A549 (cell line): ENCODE results near the gene RNGTT. TPM values are rescaled to one million over a fixed set of nuclear protein-coding genes. Genes with fewer than 3 reads are reported as not detected.

Experiments used
- ATAC-seq, 2 experiments: fragments of 200-7000 bp in 1 of 2; fragments of >200 bp in 1 of 2; cut with Nextera tagmentation in 1 of 2; cut with Tn5 transposase in 1 of 2; 3 replicates each; pipeline versions ENCODE4 v1.8.0 to v1.9.1; 2018 to 2020; ENCODE audit warnings: mild to moderate bottlenecking in 1 of 2, moderate library complexity in 1 of 2
- CTCF ChIA-PET: fragments of 300-600 bp; sonication (Branson Sonifier 250); formaldehyde crosslinking; extraction: SDS; loops from one replicate; lab custom pipeline; 2021; ENCODE audit warnings: antibody characterized with exemption, inconsistent platforms; lab: Yijun Ruan, JAX
- POLR2A ChIA-PET: fragments of 350-600 bp; formaldehyde crosslinking; extraction: SDS; loops from one replicate; lab custom pipeline; 2021; ENCODE audit warnings: antibody characterized with exemption, inconsistent platforms; lab: Yijun Ruan, JAX
- DNase-seq, 2 experiments: peaks; one replicate each; pipeline versions ENCODE4 v3.0.0 to v3.0.0-alpha.2; 2011 to 2016; ENCODE audit warnings: low read depth in 1 of 2, low spot score in 1 of 2
- FAIRE-seq: peaks from 2 replicates; lab custom pipeline; 2011; peaks lifted over from hg19 to GRCh38; lab: Jason Lieb, UNC
- H3K27ac ChIP-seq, 2 experiments: fragments of >200 bp; sonication (Bioruptor Twin); formaldehyde crosslinking; 3 replicates each; pipeline ENCODE4 v1.5.1; 2016 to 2017
- H3K4me1 ChIP-seq: fragments of >200 bp; sonication (Bioruptor Twin); formaldehyde crosslinking; 3 replicates; pipeline ENCODE4 v1.6.1; 2016
- H3K4me2 ChIP-seq: fragments of >200 bp; sonication (Bioruptor Twin); formaldehyde crosslinking; 3 replicates; pipeline ENCODE4 v1.6.1; 2016
- H3K4me3 ChIP-seq: fragments of >200 bp; sonication (Bioruptor Twin); formaldehyde crosslinking; 3 replicates; pipeline ENCODE4 v1.5.1; 2016
- H3K9me3 ChIP-seq: fragments of >200 bp; sonication (Bioruptor Twin); formaldehyde crosslinking; 3 replicates; pipeline ENCODE4 v1.6.1; 2016
- CBX2 ChIP-seq: fragments of 200-600 bp; sonication (generic); IDR thresholded peaks from 2 replicates; pipeline ENCODE4 v1.6.1; 2016; ENCODE audit warnings: low read depth, mild to moderate bottlenecking, borderline replicate concordance
- GATA3 ChIP-seq: IDR thresholded peaks from 2 replicates; pipeline ENCODE4 v1.6.1; 2012; ENCODE audit warnings: borderline replicate concordance
- HDAC2 ChIP-seq: fragments of 200-600 bp; sonication (generic); IDR thresholded peaks from 2 replicates; pipeline ENCODE4 v1.6.1; 2016
- JUN ChIP-seq, 2 experiments: fragments of >200 bp; sonication (Bioruptor Twin); formaldehyde crosslinking; IDR thresholded peaks; 2 replicates in 1 of 2; 3 replicates in 1 of 2; pipeline ENCODE4 v1.6.1; 2016 to 2017
- MAFK ChIP-seq: fragments of 450-650 bp; IDR thresholded peaks from 2 replicates; pipeline ENCODE4 v1.6.1; 2014; ENCODE audit not compliant: partially characterized antibody
- MYC ChIP-seq: IDR thresholded peaks from 2 replicates; pipeline ENCODE4 v1.6.1; 2012; ENCODE audit warnings: mild to moderate bottlenecking, inconsistent platforms, low read length, improper control_type of control experiment, borderline replicate concordance
- PHF8 ChIP-seq: fragments of 200-600 bp; sonication (generic); IDR thresholded peaks from 2 replicates; pipeline ENCODE4 v1.6.1; 2016; ENCODE audit warnings: low read depth, mild to moderate bottlenecking, antibody characterized with exemption, moderate library complexity, borderline replicate concordance
- RARB ChIP-seq: fragments of 250-450 bp; sonication (Bioruptor Pico); IDR thresholded peaks from 2 replicates; pipeline ENCODE4 v1.8.0; 2021; ENCODE audit warnings: mild to moderate bottlenecking, moderate library complexity
- RFX5 ChIP-seq: fragments of 450-650 bp; IDR thresholded peaks from 2 replicates; pipeline ENCODE4 v1.7.1; 2014; ENCODE audit warnings: antibody characterized with exemption, mild to moderate bottlenecking, moderate library complexity
- SREBF2 ChIP-seq: fragments of 450-650 bp; IDR thresholded peaks from 2 replicates; pipeline ENCODE4 v1.6.1; 2014; ENCODE audit warnings: mild to moderate bottlenecking, moderate library complexity
- TFCP2L1 ChIP-seq: fragments of 250-450 bp; sonication (Bioruptor Pico); IDR thresholded peaks from 2 replicates; pipeline ENCODE4 v1.5.0; 2021; ENCODE audit warnings: mild to moderate bottlenecking
- ZFP36 ChIP-seq: fragments of 450-650 bp; IDR thresholded peaks from 2 replicates; pipeline ENCODE4 v1.6.1; 2014; ENCODE audit warnings: borderline replicate concordance; ENCODE audit not compliant: partially characterized antibody
- ZNF302 ChIP-seq: fragments of 250-450 bp; sonication (Bioruptor Pico); IDR thresholded peaks from 2 replicates; pipeline ENCODE4 v1.9.0; 2021; ENCODE audit warnings: inconsistent platforms, mild to moderate bottlenecking, moderate library complexity
- WGBS: methylation state at CpG from one replicate; pipeline ENCODE4 v1.1.6; 2017; ENCODE audit errors: missing lambda C conversion rate; 5-methylcytosine and 5-hydroxymethylcytosine counted together
- polyA plus RNA-seq, 4 experiments: library from polyadenylated mRNA; depleted of rRNA in 3 of 4; stranded (reverse); fragments of >200 nt; fragmentation: RNase III in 1 of 4; extraction: RNeasy Plus Mini Kit Qiagen cat#74134 plus additional on column Dnase treatment in 1 of 4; gene quantifications; 2 replicates in 3 of 4; 3 replicates in 1 of 4; pipeline ENCODE4 v1.2.3, GENCODE V29; 2011 to 2017
- TF ChIP-seq, protein P1 (sequence below): IDR thresholded peaks from 2 replicates; pipeline ENCODE4 v1.6.1; 2012; ENCODE audit warnings: low read depth, borderline replicate concordance
- TF ChIP-seq, protein P2 (sequence below): fragments of >200 bp; sonication (Bioruptor Twin); formaldehyde crosslinking; IDR thresholded peaks from 3 replicates; pipeline ENCODE4 v1.5.1; 2016
- TF ChIP-seq, protein P3 (sequence below): fragments of >200 bp; sonication (Bioruptor Twin); formaldehyde crosslinking; IDR thresholded peaks from 2 replicates; pipeline ENCODE4 v1.6.1; 2016

The RNGTT gene
- polyA plus RNA-seq, 2 of the 4 experiments (the other 2 are of a cell fraction): 11.6 to 15.0 TPM

GRCh38 chr6:89011436-89011835 is 48.0 kb upstream of the RNGTT start (continued):
- TF ChIP-seq MAFK (no peak), SREBF2 (no peak), HDAC2 (no peak), GATA3 (no peak), ZNF302 (CRISPR knock-in tag) (no peak)
- TF ChIP-seq, protein P1, sequence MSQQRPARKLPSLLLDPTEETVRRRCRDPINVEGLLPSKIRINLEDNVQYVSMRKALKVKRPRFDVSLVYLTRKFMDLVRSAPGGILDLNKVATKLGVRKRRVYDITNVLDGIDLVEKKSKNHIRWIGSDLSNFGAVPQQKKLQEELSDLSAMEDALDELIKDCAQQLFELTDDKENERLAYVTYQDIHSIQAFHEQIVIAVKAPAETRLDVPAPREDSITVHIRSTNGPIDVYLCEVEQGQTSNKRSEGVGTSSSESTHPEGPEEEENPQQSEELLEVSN: no peak

DNA sequence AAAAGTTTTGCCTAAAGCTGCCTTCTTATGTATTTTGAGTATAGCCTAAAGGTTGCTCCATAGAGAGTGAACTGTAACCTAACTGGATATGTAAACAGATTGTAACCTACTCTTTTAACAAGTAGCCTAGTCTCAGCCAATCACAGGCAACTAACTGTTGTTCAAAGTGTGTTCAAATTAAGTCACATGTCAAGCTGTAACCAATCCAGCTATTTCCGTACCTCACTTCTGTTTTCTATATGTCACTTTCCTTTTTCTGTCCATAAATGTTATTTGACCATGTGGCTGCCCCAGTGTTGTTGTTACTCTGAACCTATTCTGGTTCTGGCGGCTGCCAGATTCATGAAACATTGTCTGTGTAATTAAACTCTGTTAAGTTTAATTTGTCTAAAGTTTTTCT is 47.4 kb upstream of the RNGTT start:
- peaks cover 11% of the 10 kb centered on the region; the same call in 1 of the 3 replicates for H3K4me1 ChIP-seq
- H3K27ac ChIP-seq: no peak overlapping the region
- DNase-seq (no peak), FAIRE-seq (no peak), ATAC-seq (no peak)
- H3K9me3 ChIP-seq: no peaks in the 10 kb centered on the region
- POLR2A ChIA-PET: no interaction called here
- no peak overlapping the region for H3K4me3 ChIP-seq
- no peak overlapping the region for H3K4me2 ChIP-seq
- TF ChIP-seq SREBF2: no peak
- TF ChIP-seq MAFK: no peak
- no peak for TF ChIP-seq PHF8
- TF ChIP-seq CBX2: no peak
- no peak for TF ChIP-seq TFCP2L1 (CRISPR knock-in tag)
- TF ChIP-seq, protein P2, sequence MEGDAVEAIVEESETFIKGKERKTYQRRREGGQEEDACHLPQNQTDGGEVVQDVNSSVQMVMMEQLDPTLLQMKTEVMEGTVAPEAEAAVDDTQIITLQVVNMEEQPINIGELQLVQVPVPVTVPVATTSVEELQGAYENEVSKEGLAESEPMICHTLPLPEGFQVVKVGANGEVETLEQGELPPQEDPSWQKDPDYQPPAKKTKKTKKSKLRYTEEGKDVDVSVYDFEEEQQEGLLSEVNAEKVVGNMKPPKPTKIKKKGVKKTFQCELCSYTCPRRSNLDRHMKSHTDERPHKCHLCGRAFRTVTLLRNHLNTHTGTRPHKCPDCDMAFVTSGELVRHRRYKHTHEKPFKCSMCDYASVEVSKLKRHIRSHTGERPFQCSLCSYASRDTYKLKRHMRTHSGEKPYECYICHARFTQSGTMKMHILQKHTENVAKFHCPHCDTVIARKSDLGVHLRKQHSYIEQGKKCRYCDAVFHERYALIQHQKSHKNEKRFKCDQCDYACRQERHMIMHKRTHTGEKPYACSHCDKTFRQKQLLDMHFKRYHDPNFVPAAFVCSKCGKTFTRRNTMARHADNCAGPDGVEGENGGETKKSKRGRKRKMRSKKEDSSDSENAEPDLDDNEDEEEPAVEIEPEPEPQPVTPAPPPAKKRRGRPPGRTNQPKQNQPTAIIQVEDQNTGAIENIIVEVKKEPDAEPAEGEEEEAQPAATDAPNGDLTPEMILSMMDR: no peak
- TF ChIP-seq, protein P1: no peak
- no peak for TF ChIP-seq RFX5
- no peak for TF ChIP-seq ZFP36
- TF ChIP-seq, protein P3, sequence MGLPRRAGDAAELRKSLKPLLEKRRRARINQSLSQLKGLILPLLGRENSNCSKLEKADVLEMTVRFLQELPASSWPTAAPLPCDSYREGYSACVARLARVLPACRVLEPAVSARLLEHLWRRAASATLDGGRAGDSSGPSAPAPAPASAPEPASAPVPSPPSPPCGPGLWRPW: no peak
- no peak for TF ChIP-seq JUN (IDR thresholded peaks at IDR 0.05)
- TF ChIP-seq RARB (CRISPR knock-in tag): no peak
- no peak for TF ChIP-seq MYC
- CTCF ChIA-PET: interaction anchor here (0.5 to 1.7 kb wide), 3 partner anchors 10 to 34 kb away, joined by 3 to 6 read pairs (median 3); no protein-coding TSS in a partner anchor
- WGBS: 97% methylated on average over 2 of the region's 2 CpGs

DNA sequence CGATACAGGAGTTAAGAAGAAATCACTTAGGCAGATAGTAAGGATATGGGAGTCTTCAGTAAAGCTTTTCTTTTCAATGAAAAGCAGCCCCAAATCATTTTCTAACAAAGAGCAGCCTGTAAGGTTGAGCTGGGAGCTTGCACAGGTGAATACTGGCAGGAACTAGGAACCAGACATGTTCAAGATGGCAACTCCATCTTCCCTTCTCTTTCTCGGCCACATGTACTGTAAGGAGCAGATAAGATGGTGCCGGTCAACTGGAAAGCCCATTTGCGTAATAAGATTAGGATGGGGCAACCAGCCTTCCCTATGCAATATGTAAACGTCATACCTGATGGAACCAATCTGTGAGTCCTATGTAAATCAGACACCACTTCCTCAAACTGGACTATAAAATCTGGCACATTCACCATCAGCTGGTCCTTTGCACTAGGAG is 46.2 kb upstream of the RNGTT start:
- no peak for TF ChIP-seq TFCP2L1 (CRISPR knock-in tag)
- TF ChIP-seq, protein P1: no peak
- TF ChIP-seq MYC: no peak
- Histone ChIP-seq H3K27ac (no peak overlapping the region), H3K4me3 (no peak overlapping the region), H3K4me1 (peaks cover 11% of the 10 kb centered on the region; the same call in 1 of the 3 replicates), H3K9me3 (no peaks in the 10 kb centered on the region), H3K4me2 (no peak overlapping the region)
- WGBS: 86% methylated on average over 5 of the region's 5 CpGs
- POLR2A ChIA-PET: no interaction called here
- DNase-seq: no peak
- no peak for ATAC-seq
- CTCF ChIA-PET: no interaction called here
- FAIRE-seq: no peak
